Right lobe of liver (tissue), 4 donors: ENCODE measurements around the gene ANAPC4.

ENCODE experiments used
- POLR2A ChIP-seq: fragments of 450-650 bp; IDR thresholded peaks from one replicate; pipeline ENCODE4 v1.6.1; 2017; ENCODE audit warnings: antibody characterized with exemption, mild to moderate bottlenecking
- TF ChIP-seq, protein P1 (sequence below), 4 donors: fragments of 200-600 bp in 3 of 4; fragments of 450-650 bp in 1 of 4; IDR thresholded peaks; one replicate each; pipeline versions ENCODE4 v1.5.1 to v1.8.0; 2016 to 2022; ENCODE audit warnings: antibody characterized with exemption in 4 of 4, mild to moderate bottlenecking in 2 of 4
- donor health status: DM: no; HTN: no; CAD: no.
- donor health status: DM: no; HTN: no; CAD: no.
- donor health status: DM: no; HTN: yes; CAD: no.

DNA sequence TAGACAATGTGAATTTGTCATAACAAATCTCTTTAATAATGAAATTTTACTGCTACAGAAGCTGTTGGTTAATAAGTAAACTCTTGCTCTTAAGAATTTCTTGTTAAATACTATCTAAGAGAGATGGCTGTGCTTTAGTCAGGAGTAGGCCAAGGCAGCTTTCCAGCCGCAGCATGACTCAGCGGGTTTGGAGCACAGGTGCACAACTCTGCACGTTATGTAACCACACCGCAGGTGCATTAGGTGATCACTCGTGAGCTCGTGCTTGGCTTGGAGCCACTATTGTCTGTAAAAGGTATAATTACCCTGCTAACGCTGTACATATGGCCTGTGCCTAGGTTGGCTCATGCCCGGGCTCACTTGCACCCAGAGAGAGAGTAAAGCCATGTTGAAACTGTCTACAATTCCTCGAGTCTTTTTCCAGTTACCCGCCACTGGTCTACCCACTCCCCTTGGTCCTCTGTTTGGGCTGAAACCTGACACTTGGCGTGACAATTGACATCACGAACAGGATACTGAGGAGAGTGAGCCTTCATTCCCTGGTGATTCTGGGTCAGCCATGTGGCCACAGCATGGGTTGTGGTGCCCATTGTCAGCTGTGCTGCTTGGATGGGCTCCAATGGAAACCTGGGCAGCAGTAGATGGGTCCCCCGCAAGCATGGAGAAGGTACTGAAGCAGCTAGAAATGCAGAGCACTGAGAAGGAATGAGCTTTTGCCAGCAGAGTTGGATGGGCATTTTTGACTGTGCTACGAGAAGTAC lies 18.4 kb upstream of the ANAPC4 start:
- TF ChIP-seq, protein P1, sequence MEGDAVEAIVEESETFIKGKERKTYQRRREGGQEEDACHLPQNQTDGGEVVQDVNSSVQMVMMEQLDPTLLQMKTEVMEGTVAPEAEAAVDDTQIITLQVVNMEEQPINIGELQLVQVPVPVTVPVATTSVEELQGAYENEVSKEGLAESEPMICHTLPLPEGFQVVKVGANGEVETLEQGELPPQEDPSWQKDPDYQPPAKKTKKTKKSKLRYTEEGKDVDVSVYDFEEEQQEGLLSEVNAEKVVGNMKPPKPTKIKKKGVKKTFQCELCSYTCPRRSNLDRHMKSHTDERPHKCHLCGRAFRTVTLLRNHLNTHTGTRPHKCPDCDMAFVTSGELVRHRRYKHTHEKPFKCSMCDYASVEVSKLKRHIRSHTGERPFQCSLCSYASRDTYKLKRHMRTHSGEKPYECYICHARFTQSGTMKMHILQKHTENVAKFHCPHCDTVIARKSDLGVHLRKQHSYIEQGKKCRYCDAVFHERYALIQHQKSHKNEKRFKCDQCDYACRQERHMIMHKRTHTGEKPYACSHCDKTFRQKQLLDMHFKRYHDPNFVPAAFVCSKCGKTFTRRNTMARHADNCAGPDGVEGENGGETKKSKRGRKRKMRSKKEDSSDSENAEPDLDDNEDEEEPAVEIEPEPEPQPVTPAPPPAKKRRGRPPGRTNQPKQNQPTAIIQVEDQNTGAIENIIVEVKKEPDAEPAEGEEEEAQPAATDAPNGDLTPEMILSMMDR (IDR thresholded peaks at IDR 0.05): no peak
- TF ChIP-seq POLR2A: no peak
